Natural killer cell (primary cell): ENCODE measurements around the gene TTC7B. TPM values are rescaled to one million over a fixed set of nuclear protein-coding genes. Genes with fewer than 3 reads are reported as not detected.

Experiments used
- ATAC-seq, 3 donors: fragments of 150-1000 bp in 2 of 3; fragments of 200-7000 bp in 1 of 3; cut with Tn5 transposase; 1 replicate in 1 of 3; 2 replicates in 2 of 3; pipeline ENCODE4 v1.10.0; 2021; ENCODE audit warnings: mild to moderate bottlenecking in 2 of 3, moderate library complexity in 2 of 3
- DNase-seq, 2 donors: peaks; one replicate each; pipeline versions ENCODE4 v3.0.0 to v3.0.0-alpha.2; 2013 to 2021; ENCODE audit warnings: mixed read lengths in 1 of 2
- H3K27ac ChIP-seq: one replicate; pipeline ENCODE4 v1.5.1; 2013; ENCODE audit warnings: mild to moderate bottlenecking, low read length
- H3K27me3 ChIP-seq: one replicate; pipeline ENCODE4 v1.6.1; 2013; ENCODE audit warnings: low read length; ENCODE audit not compliant: control insufficient read depth, insufficient read depth
- H3K36me3 ChIP-seq: one replicate; pipeline ENCODE4 v1.6.1; 2013; ENCODE audit warnings: low read length; ENCODE audit not compliant: control insufficient read depth, insufficient read depth
- H3K4me1 ChIP-seq: one replicate; pipeline ENCODE4 v1.6.1; 2013; ENCODE audit warnings: low read length; ENCODE audit not compliant: control insufficient read depth, insufficient read depth
- H3K4me3 ChIP-seq: one replicate; pipeline ENCODE4 v1.5.1; 2013; ENCODE audit warnings: low read length
- H3K9me3 ChIP-seq: one replicate; pipeline ENCODE4 v1.6.1; 2013; ENCODE audit warnings: low read length; ENCODE audit not compliant: control insufficient read depth, insufficient read depth
- H3K27ac Mint-ChIP-seq, 2 donors: one replicate each; pipeline ENCODE4 v1.8.0; 2022; ENCODE audit warnings: mild to moderate bottlenecking in 2 of 2, mixed read lengths in 2 of 2, moderate library complexity in 1 of 2
- H3K27me3 Mint-ChIP-seq, 2 donors: one replicate each; pipeline ENCODE4 v1.8.0; 2022; ENCODE audit warnings: low read depth in 2 of 2, mixed read lengths in 2 of 2
- H3K36me3 Mint-ChIP-seq: one replicate; pipeline ENCODE4 v1.8.0; 2022; ENCODE audit warnings: mixed read lengths
- H3K4me1 Mint-ChIP-seq, 2 donors: one replicate each; pipeline ENCODE4 v1.8.0; 2022; ENCODE audit warnings: mixed read lengths in 2 of 2
- H3K4me3 Mint-ChIP-seq: one replicate; pipeline ENCODE4 v1.8.0; 2022; ENCODE audit warnings: mild to moderate bottlenecking, moderate library complexity, mixed read lengths
- H3K9me3 Mint-ChIP-seq, 2 donors: one replicate each; pipeline ENCODE4 v1.8.0; 2022; ENCODE audit warnings: mixed read lengths in 2 of 2
- WGBS: methylation state at CpG from one replicate; pipeline ENCODE4 v1.1.7; 2013; ENCODE audit warnings: missing lambda C conversion rate; ENCODE audit not compliant: insufficient coverage; 5-methylcytosine and 5-hydroxymethylcytosine counted together
- intact Hi-C: fragments of 100-400 bp; cut with micrococcal nuclease; formaldehyde crosslinking; loops from one replicate; pipeline ENCODE4 v1.14.2; 2022
- total RNA-seq, 4 donors: library from RNA; stranded (reverse); fragments of 120-200 nt in 1 of 4; gene quantifications; one replicate each; pipeline versions ENCODE4 v1.2.3 to v1.2.4, GENCODE V29; 2013 to 2022
- TF ChIP-seq, protein P1 (sequence below): fragments of 200-600 bp; IDR thresholded peaks from one replicate; pipeline ENCODE4 v1.8.0; 2022; ENCODE audit warnings: antibody characterized with exemption

The TTC7B gene
- total RNA-seq, 3 donors from 2014 or later (not counting 1 experiment from before 2014, with no cell fraction given): 1.7 to 17.2 (median 5.9) TPM

DNA sequence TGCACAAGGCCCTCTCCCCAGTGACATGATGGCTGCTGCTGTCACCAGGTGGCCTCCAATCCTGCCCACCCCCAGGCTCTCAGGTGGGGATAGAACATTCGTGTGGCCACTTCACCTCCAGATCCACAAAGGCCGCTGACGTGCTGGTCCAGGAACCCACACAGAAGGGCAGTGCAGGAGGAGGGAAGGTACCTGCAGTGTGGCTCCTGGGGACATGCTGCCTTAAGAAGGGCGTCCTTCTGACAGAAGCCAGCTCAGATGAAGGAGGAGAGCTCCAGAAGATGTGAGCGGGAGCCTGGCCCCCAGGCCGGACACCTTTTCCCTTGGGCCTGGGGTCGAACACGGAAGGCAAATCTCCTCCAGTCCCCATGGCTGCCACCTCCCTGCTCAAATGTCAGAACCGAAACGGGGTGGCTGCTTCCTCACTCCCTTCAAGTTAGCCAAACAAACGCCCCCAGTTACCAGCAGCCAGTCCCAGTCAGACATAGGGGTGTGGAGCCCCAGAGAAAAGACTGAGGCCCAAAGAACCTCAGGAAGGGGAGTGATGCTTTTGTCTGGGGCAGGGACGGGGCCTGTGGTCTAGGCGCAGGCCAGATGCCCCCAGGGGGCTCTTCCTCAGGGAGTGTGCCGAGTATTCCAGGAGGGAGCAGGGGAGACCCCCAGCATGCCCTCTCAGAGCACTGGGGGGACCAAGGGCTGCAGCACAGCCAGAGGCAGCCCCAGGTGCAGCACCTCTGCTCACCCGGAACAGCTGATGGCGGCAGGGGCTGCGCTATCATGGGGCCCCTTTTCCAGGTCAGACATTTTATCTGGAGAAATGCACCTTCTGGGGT is 263.5 kb downstream of the TTC7B start:
- Mint-ChIP-seq H3K9me3 (no peaks in the 10 kb centered on the region), H3K27ac (no peak overlapping the region), H3K4me3 (no peak overlapping the region), H3K27me3 (no peaks in the 10 kb centered on the region), H3K4me1 (no peaks in the 10 kb centered on the region), H3K36me3 (no peaks in the 10 kb centered on the region)
- Histone ChIP-seq H3K4me3 (no peak overlapping the region), H3K9me3 (no peaks in the 10 kb centered on the region), H3K27ac (no peak overlapping the region), H3K27me3 (no peaks in the 10 kb centered on the region), H3K36me3 (no peaks in the 10 kb centered on the region), H3K4me1 (peaks cover 3% of the 10 kb centered on the region)
- no peak for ATAC-seq
- intact Hi-C loops: no loop called here
- DNase-seq: no peak
- TF ChIP-seq, protein P1, sequence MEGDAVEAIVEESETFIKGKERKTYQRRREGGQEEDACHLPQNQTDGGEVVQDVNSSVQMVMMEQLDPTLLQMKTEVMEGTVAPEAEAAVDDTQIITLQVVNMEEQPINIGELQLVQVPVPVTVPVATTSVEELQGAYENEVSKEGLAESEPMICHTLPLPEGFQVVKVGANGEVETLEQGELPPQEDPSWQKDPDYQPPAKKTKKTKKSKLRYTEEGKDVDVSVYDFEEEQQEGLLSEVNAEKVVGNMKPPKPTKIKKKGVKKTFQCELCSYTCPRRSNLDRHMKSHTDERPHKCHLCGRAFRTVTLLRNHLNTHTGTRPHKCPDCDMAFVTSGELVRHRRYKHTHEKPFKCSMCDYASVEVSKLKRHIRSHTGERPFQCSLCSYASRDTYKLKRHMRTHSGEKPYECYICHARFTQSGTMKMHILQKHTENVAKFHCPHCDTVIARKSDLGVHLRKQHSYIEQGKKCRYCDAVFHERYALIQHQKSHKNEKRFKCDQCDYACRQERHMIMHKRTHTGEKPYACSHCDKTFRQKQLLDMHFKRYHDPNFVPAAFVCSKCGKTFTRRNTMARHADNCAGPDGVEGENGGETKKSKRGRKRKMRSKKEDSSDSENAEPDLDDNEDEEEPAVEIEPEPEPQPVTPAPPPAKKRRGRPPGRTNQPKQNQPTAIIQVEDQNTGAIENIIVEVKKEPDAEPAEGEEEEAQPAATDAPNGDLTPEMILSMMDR: no peak
- WGBS: 89% methylated on average over 17 of the region's 17 CpGs

DNA sequence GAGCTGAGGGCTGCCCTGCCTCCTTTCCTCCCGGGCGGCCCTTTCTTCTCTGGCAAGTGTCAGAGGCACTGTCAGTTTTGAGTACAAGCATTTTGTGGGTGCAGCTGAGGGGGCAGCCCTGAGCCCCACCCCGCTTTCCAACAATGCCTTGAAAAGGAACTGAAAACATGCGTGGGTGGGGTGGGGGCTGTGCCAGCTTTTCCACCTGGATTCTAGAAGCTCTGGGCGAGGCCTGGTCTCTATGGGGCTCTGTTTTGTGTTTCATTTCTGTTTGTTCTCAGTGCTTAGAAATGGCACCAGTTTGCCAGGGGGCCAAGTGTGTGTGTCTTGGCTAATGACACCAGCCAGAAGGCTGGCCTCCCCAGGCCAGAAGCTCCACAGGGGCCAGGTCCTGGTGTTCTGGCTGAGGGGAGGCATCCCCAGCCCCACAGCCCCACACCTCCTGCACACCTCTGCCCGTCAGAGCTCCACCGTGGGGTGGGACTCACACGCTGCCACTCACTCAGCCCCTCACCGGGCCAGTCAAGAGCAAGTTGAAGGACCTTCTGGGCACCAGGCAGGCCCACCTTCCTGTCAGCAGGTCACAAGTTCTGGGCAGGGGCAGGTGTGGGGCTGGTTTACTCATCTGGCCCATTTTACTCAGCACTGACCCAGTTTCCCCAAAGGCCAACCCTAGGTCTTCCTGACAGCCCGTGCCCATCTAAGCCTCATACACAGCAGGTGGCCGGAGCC is 264.3 kb downstream of the TTC7B start:
- ATAC-seq: no peak
- Mint-ChIP-seq H3K27ac (no peak overlapping the region), H3K4me3 (no peak overlapping the region), H3K9me3 (no peaks in the 10 kb centered on the region), H3K4me1 (no peaks in the 10 kb centered on the region), H3K36me3 (no peaks in the 10 kb centered on the region), H3K27me3 (no peaks in the 10 kb centered on the region)
- Histone ChIP-seq H3K36me3 (no peaks in the 10 kb centered on the region), H3K9me3 (no peaks in the 10 kb centered on the region), H3K27me3 (no peaks in the 10 kb centered on the region), H3K4me3 (no peak overlapping the region), H3K27ac (no peak overlapping the region), H3K4me1 (peaks cover 3% of the 10 kb centered on the region)
- TF ChIP-seq, protein P1: no peak
- DNase-seq: no peak
- 86% methylated on average over 11 of the region's 11 CpGs for WGBS
- intact Hi-C loops: no loop called here

DNA sequence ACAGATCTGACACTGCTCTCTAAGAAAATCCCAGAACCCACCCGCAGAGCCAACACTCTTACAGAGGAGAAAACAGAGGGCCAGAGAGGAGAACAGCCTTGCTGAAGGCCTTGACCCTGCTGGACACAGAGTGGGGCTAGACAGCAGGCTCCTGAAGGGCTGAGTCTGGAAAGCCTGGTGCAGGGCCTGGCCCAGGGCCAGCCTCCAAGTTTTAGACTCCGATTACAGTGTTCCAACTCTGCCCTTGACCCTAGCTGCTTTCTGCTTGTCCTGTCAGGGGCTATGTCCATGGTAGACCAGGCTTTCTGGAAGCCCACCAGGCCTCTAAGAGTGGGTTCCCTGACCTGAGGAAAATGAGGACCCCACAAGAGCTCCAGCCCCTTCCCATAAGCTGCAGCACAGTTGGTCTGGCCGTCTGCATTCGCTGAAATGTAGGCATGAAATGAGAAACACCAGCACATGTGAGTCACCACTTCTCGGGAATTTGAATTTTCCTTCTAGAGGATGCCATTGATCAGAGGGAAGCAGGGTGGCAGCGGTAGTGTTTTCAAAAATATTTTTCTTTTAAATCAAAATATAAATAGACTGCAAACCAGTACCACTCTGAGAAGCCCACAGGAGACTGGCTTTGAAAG is 265.0 kb downstream of the TTC7B start:
- H3K27me3 ChIP-seq: no peaks in the 10 kb centered on the region
- DNase-seq: no peak
- no peak overlapping the region for H3K27ac Mint-ChIP-seq
- no peaks in the 10 kb centered on the region for H3K27me3 Mint-ChIP-seq
- no peak overlapping the region for H3K4me3 ChIP-seq
- H3K4me1 Mint-ChIP-seq: no peaks in the 10 kb centered on the region
- H3K36me3 ChIP-seq: no peaks in the 10 kb centered on the region
- H3K9me3 ChIP-seq: no peaks in the 10 kb centered on the region
- peaks cover 3% of the 10 kb centered on the region for H3K4me1 ChIP-seq
- TF ChIP-seq, protein P1: no peak
- no peaks in the 10 kb centered on the region for H3K36me3 Mint-ChIP-seq
- 95% methylated on average over 6 of the region's 6 CpGs for WGBS
- H3K9me3 Mint-ChIP-seq: no peaks in the 10 kb centered on the region
- ATAC-seq: no peak
- no peak overlapping the region for H3K27ac ChIP-seq
- H3K4me3 Mint-ChIP-seq: no peak overlapping the region
- intact Hi-C loops: no loop called here
